GF-D8 (cell line): ENCODE results near the gene AQP3.
"Not testable (repeated sequence)": the region's sequence is repeated elsewhere in the genome, so short reads cannot be mapped to it uniquely, and the experiment has no call there.

Experiments used
- DNase-seq: peaks from one replicate; lab custom pipeline; 2025; lab: John Stamatoyannopoulos, UW

AQP3 gene

GRCh38 chr9:33414889-33415500 is 32.4 kb downstream of the AQP3 start:
- no peak for DNase-seq

DNA sequence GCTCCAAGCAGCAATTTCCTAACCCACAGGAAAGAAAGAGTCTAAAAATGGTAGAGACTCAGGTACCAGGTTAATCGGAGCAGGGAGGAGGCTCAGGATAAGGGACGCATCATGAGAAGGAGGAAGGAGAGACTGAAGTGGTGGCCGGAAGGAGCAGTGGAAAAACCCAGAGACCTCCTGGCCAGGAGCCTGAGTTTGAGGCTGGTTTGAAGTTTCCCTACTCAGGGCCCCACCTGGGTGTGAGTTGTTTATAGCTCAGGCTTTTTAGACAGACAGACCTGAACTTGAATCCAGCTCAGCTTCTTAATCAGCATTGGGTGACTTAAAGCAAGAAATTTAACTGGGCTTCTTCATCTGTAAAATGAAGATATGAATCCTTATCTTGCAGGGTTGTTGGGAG is 33.1 kb downstream of the AQP3 start:
- no peak for DNase-seq

DNA sequence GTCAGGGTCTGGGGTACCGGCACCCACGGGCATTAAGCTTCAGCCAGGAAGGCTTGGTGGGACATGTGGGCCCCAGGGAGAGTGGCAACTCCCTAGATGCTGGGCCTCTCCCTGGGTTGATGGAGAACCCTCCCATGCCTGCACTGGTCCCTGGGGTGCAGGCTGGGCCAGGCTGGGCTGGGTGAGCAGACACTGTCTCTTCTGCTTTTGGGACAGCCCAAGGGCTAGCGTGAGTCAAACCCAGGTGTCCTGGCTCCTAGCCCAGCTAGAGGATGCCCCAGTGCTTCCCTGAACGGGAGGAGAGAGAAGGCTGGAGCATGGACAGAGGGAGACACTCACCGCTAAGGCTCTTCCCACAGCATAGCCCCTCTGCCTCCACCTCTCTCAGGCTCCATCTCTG is 39.3 kb downstream of the AQP3 start:
- DNase-seq: no peak

DNA sequence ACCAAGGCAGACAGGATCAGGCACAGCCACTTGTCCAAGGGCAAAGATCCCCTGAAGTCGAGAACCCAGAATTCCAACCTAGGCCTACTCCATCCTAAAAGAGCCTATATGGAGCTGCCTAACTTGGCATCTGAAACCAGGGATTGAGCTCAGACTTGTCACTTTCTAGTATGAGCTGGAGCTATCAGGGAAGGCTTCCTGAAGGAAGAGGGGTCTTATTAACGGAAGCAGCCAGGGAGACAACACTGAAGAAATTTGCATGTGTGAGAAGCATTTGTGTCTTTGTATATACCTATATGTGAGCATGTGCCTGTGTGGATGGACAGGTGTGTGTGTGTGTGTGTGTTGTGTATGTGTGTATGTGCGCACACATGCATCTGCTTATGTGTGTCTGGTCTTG is 40.3 kb downstream of the AQP3 start:
- DNase-seq: no peak

GRCh38 chr9:33404788-33405362 is 42.5 kb downstream of the AQP3 start:
- no peak for DNase-seq

- no peak for DNase-seq
These were observed 43.2 kb downstream of the AQP3 start for GRCh38 chr9:33403941-33404787.

GRCh38 chr9:33402371-33402770 is 45.0 kb downstream of the AQP3 start, which contains the start of gene AQP7:
Gene AQP7, minus strand, starts transcription at chr9:33402568. Its CDS starts 1,306 bp downstream, at chr9:33401262.
- not testable (repeated sequence) for DNase-seq

GRCh38 chr9:33401809-33402208 is 45.6 kb downstream of the AQP3 start:
- not testable (repeated sequence) for DNase-seq

- not testable (repeated sequence) for DNase-seq
These were observed 48.3 kb downstream of the AQP3 start for GRCh38 chr9:33399047-33399446.

- not testable (repeated sequence) for DNase-seq
These were observed 49.6 kb downstream of the AQP3 start for GRCh38 chr9:33397801-33398200.

DNA sequence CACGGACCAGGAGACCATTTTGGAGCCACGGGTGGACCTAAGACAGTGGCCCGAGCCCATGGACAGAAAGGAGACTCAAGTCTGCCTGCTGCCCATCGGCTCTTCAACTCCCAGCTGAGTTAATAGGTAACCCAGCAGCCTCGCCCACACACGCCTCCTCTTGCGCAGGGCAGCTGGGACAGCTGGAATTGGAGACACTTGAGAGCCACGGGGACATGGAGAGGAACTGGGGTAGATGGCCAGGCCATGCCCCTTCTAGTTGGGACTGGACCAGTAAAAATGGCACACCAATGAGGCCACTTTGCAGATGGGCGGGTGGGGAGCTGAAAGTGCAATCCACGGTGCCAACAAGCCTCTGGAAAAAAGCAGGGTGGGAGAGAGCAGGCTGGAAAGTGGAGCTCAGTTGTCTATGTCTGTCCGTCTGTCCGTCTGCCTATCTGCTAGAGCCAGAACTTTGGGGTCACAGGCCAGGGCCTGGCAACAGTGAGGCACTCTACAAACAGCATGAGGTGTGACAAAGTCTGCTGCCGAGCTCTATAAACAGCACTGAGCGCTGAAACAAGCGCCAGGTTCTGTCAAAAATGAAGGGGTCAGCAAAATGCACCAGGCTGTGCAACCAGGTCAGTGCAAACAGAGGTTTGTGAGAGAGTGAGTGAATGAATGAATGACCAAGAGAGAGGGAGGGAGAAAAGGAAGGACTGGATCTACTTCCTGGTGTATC is 52.1 kb downstream of the AQP3 start:
- not testable (repeated sequence) for DNase-seq

- not testable (repeated sequence) for DNase-seq
These were observed 53.4 kb downstream of the AQP3 start for GRCh38 chr9:33393986-33394385.

GRCh38 chr9:33393581-33393980 is 53.8 kb downstream of the AQP3 start:
- no peak for DNase-seq

- not testable (repeated sequence) for DNase-seq
These were observed 54.8 kb downstream of the AQP3 start for GRCh38 chr9:33392591-33393021.
